ENCODE measurements around the gene MASP2.
"Not testable (repeated sequence)": the region's sequence is repeated elsewhere in the genome, so short reads cannot be mapped to it uniquely, and the experiment has no call there.

MASP2 gene

GRCh38 chr1:11046625-11047365, at the start of gene MASP2:
Gene MASP2 (minus strand): TSS chr1:11047239. CDS start chr1:11047207, 32 bp downstream.
- TF ChIP-seq GATA1 (IDR thresholded peaks at IDR 0.05; ENCODE audit: low read depth, low read length) (no peak), POLR2A (IDR thresholded peaks at IDR 0.05; ENCODE audit: low read length) (no peak)
- DNase-seq = no peak

- DNase-seq = not testable (repeated sequence)
These were observed 36.7 kb upstream of the MASP2 start for GRCh38 chr1:11083784-11084183.

GRCh38 chr1:11080931-11081330, 33.9 kb upstream of the MASP2 start:
- TF ChIP-seq POLR2A (IDR thresholded peaks at IDR 0.05; ENCODE audit: low read length) (no peak), GATA1 (IDR thresholded peaks at IDR 0.05; ENCODE audit: low read depth, low read length) (no peak)
- DNase-seq = no peak

- DNase-seq = no peak
These were observed 31.6 kb upstream of the MASP2 start for GRCh38 chr1:11078631-11079030.

GRCh38 chr1:11073398-11073797, 26.4 kb upstream of the MASP2 start:
- DNase-seq = not testable (repeated sequence)

More at GRCh38 chr1:11078631-11079030, 31.6 kb upstream of the MASP2 start:
- TF ChIP-seq GATA1 (IDR thresholded peaks at IDR 0.05; ENCODE audit: low read depth, low read length) = no peak
- no peak for TF ChIP-seq POLR2A (IDR thresholded peaks at IDR 0.05; ENCODE audit: low read length)

- DNase-seq = no peak
- TF ChIP-seq POLR2A (IDR thresholded peaks at IDR 0.05; ENCODE audit: low read length) (no peak), GATA1 (IDR thresholded peaks at IDR 0.05; ENCODE audit: low read depth, low read length) (no peak)
These were observed 25.3 kb upstream of the MASP2 start for GRCh38 chr1:11072216-11072917.

GRCh38 chr1:11071463-11072215, 24.6 kb upstream of the MASP2 start:
- DNase-seq = no peak
- TF ChIP-seq POLR2A (IDR thresholded peaks at IDR 0.05; ENCODE audit: low read length) (no peak), GATA1 (IDR thresholded peaks at IDR 0.05; ENCODE audit: low read depth, low read length) (no peak)

GRCh38 chr1:11070876-11071275, 23.8 kb upstream of the MASP2 start:
- TF ChIP-seq GATA1 (IDR thresholded peaks at IDR 0.05; ENCODE audit: low read depth, low read length) (no peak), POLR2A (IDR thresholded peaks at IDR 0.05; ENCODE audit: low read length) (no peak)
- DNase-seq = no peak

GRCh38 chr1:11068600-11069473, 21.8 kb upstream of the MASP2 start:
- no peak for TF ChIP-seq GATA1 (IDR thresholded peaks at IDR 0.05; ENCODE audit: low read depth, low read length)
- no peak for TF ChIP-seq POLR2A (IDR thresholded peaks at IDR 0.05; ENCODE audit: low read length)

GRCh38 chr1:11067716-11068599, 20.9 kb upstream of the MASP2 start:
- no peak for DNase-seq
- no peak for TF ChIP-seq GATA1 (IDR thresholded peaks at IDR 0.05; ENCODE audit: low read depth, low read length)
- TF ChIP-seq POLR2A (IDR thresholded peaks at IDR 0.05; ENCODE audit: low read length) = no peak

More at GRCh38 chr1:11068600-11069473, 21.8 kb upstream of the MASP2 start:
- no peak for DNase-seq

GRCh38 chr1:11065796-11066195, 18.8 kb upstream of the MASP2 start:
- TF ChIP-seq POLR2A (IDR thresholded peaks at IDR 0.05; ENCODE audit: low read length) (no peak), GATA1 (IDR thresholded peaks at IDR 0.05; ENCODE audit: low read depth, low read length) (no peak)
- no peak for DNase-seq

- DNase-seq = no peak
- TF ChIP-seq POLR2A (IDR thresholded peaks at IDR 0.05; ENCODE audit: low read length) (no peak), GATA1 (IDR thresholded peaks at IDR 0.05; ENCODE audit: low read depth, low read length) (no peak)
These were observed 17.9 kb upstream of the MASP2 start for GRCh38 chr1:11064942-11065341.

GRCh38 chr1:11063937-11064537, 17.0 kb upstream of the MASP2 start:
- peak; percentile 11 to 34 for DNase-seq

Data from erythroblast (primary cell).